Peyer's patch (tissue), 4 donors: ENCODE measurements around the gene RADX. TPM values are rescaled to one million over a fixed set of nuclear protein-coding genes. Genes with fewer than 3 reads are reported as not detected.

Source experiments
- DNase-seq, 3 donors: peaks; one replicate each; pipeline ENCODE4 v3.0.0-alpha.2; 2017 to 2019
- H3K27ac ChIP-seq, 4 donors: fragments of 200-600 bp; sonication (generic); one replicate each; pipeline ENCODE4 v1.5.1; 2016 to 2019
- H3K27me3 ChIP-seq, 2 donors: fragments of 200-600 bp; sonication (generic); one replicate each; pipeline ENCODE4 v1.5.1; 2019
- H3K36me3 ChIP-seq, 3 donors: fragments of 200-600 bp; sonication (generic); one replicate each; pipeline ENCODE4 v1.5.1; 2016 to 2019
- H3K4me1 ChIP-seq, 4 donors: fragments of 200-600 bp; sonication (generic); one replicate each; pipeline ENCODE4 v1.5.1; 2016 to 2019
- H3K4me3 ChIP-seq, 4 donors: fragments of 200-600 bp; sonication (generic); 1 replicate in 3 of 4; 2 replicates in 1 of 4; pipeline ENCODE4 v1.5.1; 2016 to 2019; ENCODE audit warnings: mild to moderate bottlenecking in 1 of 4
- H3K9me3 ChIP-seq, 4 donors: fragments of 200-600 bp; sonication (generic); one replicate each; pipeline ENCODE4 v1.5.1; 2016 to 2019; ENCODE audit warnings: mild to moderate bottlenecking in 1 of 4
- POLR2A ChIP-seq, 2 donors: fragments of 450-650 bp; IDR thresholded peaks; one replicate each; pipeline ENCODE4 v1.5.1; 2017; ENCODE audit warnings: antibody characterized with exemption in 2 of 2, mild to moderate bottlenecking in 2 of 2, moderate library complexity in 2 of 2
- total RNA-seq, 4 donors: library from RNA; depleted of rRNA; stranded (reverse); fragments of >200 nt; gene quantifications; one replicate each; pipeline ENCODE4 v1.1.0, GENCODE V29; 2016
- TF ChIP-seq, protein P1 (sequence below), 6 experiments: fragments of 450-650 bp in 4 of 6; fragments of 200-600 bp in 2 of 6; sonication (generic) in 1 of 6; IDR thresholded peaks; one replicate each; pipeline ENCODE4 v1.5.1; 2017 to 2019; ENCODE audit warnings: antibody characterized with exemption in 6 of 6, mild to moderate bottlenecking in 3 of 6, moderate library complexity in 1 of 6

Gene RADX
- total RNA-seq, 4 donors from 2014 or later = 1.2 to 10.7 (median 4.3) TPM

GRCh38 chrX:106707771-106708454, 96.1 kb downstream of the RADX start:
- no peak overlapping the region for H3K4me3 ChIP-seq
- H3K27me3 ChIP-seq = no peaks in the 10 kb centered on the region
- no peak overlapping the region for H3K27ac ChIP-seq
- no peaks in the 10 kb centered on the region for H3K9me3 ChIP-seq
- TF ChIP-seq, protein P1, sequence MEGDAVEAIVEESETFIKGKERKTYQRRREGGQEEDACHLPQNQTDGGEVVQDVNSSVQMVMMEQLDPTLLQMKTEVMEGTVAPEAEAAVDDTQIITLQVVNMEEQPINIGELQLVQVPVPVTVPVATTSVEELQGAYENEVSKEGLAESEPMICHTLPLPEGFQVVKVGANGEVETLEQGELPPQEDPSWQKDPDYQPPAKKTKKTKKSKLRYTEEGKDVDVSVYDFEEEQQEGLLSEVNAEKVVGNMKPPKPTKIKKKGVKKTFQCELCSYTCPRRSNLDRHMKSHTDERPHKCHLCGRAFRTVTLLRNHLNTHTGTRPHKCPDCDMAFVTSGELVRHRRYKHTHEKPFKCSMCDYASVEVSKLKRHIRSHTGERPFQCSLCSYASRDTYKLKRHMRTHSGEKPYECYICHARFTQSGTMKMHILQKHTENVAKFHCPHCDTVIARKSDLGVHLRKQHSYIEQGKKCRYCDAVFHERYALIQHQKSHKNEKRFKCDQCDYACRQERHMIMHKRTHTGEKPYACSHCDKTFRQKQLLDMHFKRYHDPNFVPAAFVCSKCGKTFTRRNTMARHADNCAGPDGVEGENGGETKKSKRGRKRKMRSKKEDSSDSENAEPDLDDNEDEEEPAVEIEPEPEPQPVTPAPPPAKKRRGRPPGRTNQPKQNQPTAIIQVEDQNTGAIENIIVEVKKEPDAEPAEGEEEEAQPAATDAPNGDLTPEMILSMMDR (IDR thresholded peaks at IDR 0.05) = no peak
- no peak for TF ChIP-seq POLR2A (IDR thresholded peaks at IDR 0.05)
- H3K36me3 ChIP-seq = no peaks in the 10 kb centered on the region
- no peaks in the 10 kb centered on the region for H3K4me1 ChIP-seq
- no peak for DNase-seq

GRCh38 chrX:106710771-106711170, 99.0 kb downstream of the RADX start:
- no peak for TF ChIP-seq POLR2A (IDR thresholded peaks at IDR 0.05)
- TF ChIP-seq, protein P1 (IDR thresholded peaks at IDR 0.05) = no peak
- H3K4me3 ChIP-seq = no peak overlapping the region

DNA sequence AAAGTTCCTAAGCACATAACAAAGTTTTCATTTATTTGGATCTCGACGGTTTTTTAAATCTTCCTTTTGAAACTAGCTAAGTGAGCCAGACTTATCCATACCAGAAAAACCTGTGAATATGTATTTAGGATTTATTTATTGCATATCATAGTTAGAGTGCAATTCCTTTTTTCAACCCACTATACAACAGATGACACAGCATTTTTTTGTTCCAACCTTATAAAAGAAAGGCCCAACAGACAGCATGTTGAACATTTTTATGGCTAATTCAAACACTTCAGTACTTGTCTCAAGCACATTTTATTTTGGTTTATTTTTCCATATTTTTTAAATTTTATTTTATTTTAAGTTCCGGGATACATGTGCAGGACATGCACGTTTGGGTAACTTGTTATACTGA, 99.6 kb downstream of the RADX start:
- H3K27me3 ChIP-seq = no peaks in the 10 kb centered on the region
- no peaks in the 10 kb centered on the region for H3K4me1 ChIP-seq

More at GRCh38 chrX:106710771-106711170, 99.0 kb downstream of the RADX start:
- Histone ChIP-seq H3K9me3 (no peaks in the 10 kb centered on the region), H3K27ac (no peak overlapping the region), H3K27me3 (no peaks in the 10 kb centered on the region), H3K4me1 (no peaks in the 10 kb centered on the region), H3K36me3 (no peaks in the 10 kb centered on the region)
- no peak for DNase-seq

GRCh38 chrX:106716004-106716403, 104.2 kb downstream of the RADX start:
- no peak overlapping the region for H3K27ac ChIP-seq
- H3K4me1 ChIP-seq = no peaks in the 10 kb centered on the region
- H3K27me3 ChIP-seq = no peaks in the 10 kb centered on the region
- DNase-seq = no peak
- TF ChIP-seq POLR2A (IDR thresholded peaks at IDR 0.05) = no peak
- TF ChIP-seq, protein P1 (IDR thresholded peaks at IDR 0.05) = no peak
- H3K4me3 ChIP-seq = no peak overlapping the region
- no peaks in the 10 kb centered on the region for H3K36me3 ChIP-seq
- no peaks in the 10 kb centered on the region for H3K9me3 ChIP-seq

More for the DNA sequence above, 99.6 kb downstream of the RADX start:
- no peaks in the 10 kb centered on the region for H3K36me3 ChIP-seq
- TF ChIP-seq, protein P1 (IDR thresholded peaks at IDR 0.05) = no peak
- H3K27ac ChIP-seq = no peak overlapping the region
- DNase-seq = no peak
- no peak overlapping the region for H3K4me3 ChIP-seq
- H3K9me3 ChIP-seq = no peaks in the 10 kb centered on the region

DNA sequence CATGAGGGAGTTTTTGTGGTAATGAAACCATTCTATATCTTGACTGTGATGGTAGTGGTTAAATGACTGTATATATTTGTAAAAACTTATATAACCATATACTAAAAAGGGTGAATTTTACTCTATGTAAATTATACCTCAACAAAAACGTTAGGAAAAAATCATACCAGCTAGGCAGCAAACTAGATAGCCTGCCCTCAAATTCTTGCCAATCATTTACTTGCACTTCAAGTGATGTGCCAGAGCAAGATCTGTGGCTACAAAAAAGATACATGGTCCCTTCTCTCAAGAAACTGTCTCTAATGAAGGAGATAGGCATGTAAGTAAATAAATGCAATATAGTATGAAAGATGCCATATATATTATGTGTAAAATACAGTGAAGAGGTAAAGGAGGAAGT, 104.7 kb downstream of the RADX start:
- no peaks in the 10 kb centered on the region for H3K4me1 ChIP-seq
- DNase-seq = no peak
- H3K36me3 ChIP-seq = no peaks in the 10 kb centered on the region
- no peak overlapping the region for H3K27ac ChIP-seq
- H3K4me3 ChIP-seq = no peak overlapping the region
- no peaks in the 10 kb centered on the region for H3K27me3 ChIP-seq
- TF ChIP-seq, protein P1 (IDR thresholded peaks at IDR 0.05) = no peak
- TF ChIP-seq POLR2A (IDR thresholded peaks at IDR 0.05) = no peak
- H3K9me3 ChIP-seq = no peaks in the 10 kb centered on the region
